Gastroesophageal sphincter (tissue), 3 donors: ENCODE measurements around the gene TNFRSF14.

ENCODE experiments used
- POLR2A ChIP-seq, 2 donors: fragments of 450-650 bp; IDR thresholded peaks; one replicate each; pipeline ENCODE4 v1.6.1; 2017; ENCODE audit warnings: antibody characterized with exemption in 2 of 2, mild to moderate bottlenecking in 2 of 2, moderate library complexity in 1 of 2
- TF ChIP-seq, protein P1 (sequence below), 4 experiments: fragments of 200-600 bp in 2 of 4; fragments of 450-650 bp in 2 of 4; sonication (generic) in 1 of 4; IDR thresholded peaks; one replicate each; pipeline ENCODE4 v1.5.1; 2017 to 2019; ENCODE audit warnings: antibody characterized with exemption in 4 of 4, mild to moderate bottlenecking in 2 of 4, moderate library complexity in 2 of 4

DNA sequence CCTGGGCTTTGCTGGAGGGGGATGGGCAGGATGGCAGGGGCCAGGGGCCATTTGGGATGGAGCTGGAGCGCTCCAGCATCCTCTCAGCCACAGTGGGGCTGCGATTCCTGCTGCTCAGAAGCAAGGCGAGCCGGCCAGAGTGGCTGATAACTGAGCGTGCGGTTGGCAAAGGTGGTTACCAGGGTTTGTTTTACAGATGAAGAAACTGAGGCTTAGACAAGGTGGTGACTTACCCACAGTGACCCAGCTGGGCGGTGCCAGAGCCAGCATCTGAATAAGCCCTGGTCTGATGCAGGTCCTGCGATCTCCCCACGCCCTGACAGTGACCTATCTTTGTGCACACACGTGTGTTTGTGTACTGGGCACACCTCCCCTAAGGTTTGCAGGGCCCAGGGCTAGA is 24.5 kb downstream of the TNFRSF14 start:
- TF ChIP-seq, protein P1, sequence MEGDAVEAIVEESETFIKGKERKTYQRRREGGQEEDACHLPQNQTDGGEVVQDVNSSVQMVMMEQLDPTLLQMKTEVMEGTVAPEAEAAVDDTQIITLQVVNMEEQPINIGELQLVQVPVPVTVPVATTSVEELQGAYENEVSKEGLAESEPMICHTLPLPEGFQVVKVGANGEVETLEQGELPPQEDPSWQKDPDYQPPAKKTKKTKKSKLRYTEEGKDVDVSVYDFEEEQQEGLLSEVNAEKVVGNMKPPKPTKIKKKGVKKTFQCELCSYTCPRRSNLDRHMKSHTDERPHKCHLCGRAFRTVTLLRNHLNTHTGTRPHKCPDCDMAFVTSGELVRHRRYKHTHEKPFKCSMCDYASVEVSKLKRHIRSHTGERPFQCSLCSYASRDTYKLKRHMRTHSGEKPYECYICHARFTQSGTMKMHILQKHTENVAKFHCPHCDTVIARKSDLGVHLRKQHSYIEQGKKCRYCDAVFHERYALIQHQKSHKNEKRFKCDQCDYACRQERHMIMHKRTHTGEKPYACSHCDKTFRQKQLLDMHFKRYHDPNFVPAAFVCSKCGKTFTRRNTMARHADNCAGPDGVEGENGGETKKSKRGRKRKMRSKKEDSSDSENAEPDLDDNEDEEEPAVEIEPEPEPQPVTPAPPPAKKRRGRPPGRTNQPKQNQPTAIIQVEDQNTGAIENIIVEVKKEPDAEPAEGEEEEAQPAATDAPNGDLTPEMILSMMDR (IDR thresholded peaks at IDR 0.05) = no peak
- TF ChIP-seq POLR2A (IDR thresholded peaks at IDR 0.05) = no peak
